Measurements from ENCODE around the gene CXCL8. TPM values are rescaled to one million over a fixed set of nuclear protein-coding genes. Genes with fewer than 3 reads are reported as not detected.
A peak's percentile ranks its signal among the peaks of the same experiment; 100 is the strongest.

CXCL8 gene
- total RNA-seq, 1 experiment from 2014 or later: 477 TPM

- no peaks in the 10 kb centered on the region for H3K9me2 ChIP-seq (replicated peaks; ENCODE audit: low read length)
Measured at GRCh38 chr4:73734530-73735001, 5.8 kb upstream of the CXCL8 start.

GRCh38 chr4:73735231-73735630, 5.1 kb upstream of the CXCL8 start:
- DNase-seq: peak; percentile 86

More at GRCh38 chr4:73734530-73735001, 5.8 kb upstream of the CXCL8 start:
- Histone ChIP-seq H3K27ac (ENCODE audit: low read length) (peak overlapping the region; percentile 79), H3K27me3 (ENCODE audit: low read length) (no peaks in the 10 kb centered on the region), H3K4me2 (ENCODE audit: low read length) (peak overlapping the region; percentile 61), H4K20me1 (ENCODE audit: low read length) (no peaks in the 10 kb centered on the region), H2AFZ (ENCODE audit: low read length) (0 out of 2 replicates have a peak overlapping the region, but pooled peaks have one; percentile 1), H3K4me3 (ENCODE audit: low read length) (peak overlapping the region; percentile 24; the same call in 1 of the 2 replicates), H3K9ac (ENCODE audit: low read length) (peak overlapping the region; percentile 46), H3K9me3 (ENCODE audit: low read length) (no peaks in the 10 kb centered on the region), H3K79me2 (ENCODE audit: low read length) (no peaks in the 10 kb centered on the region), H3F3A (ENCODE audit: low read length, unreplicated experiment) (peaks cover 11% of the 10 kb centered on the region), H3K4me1 (ENCODE audit: insufficient read depth, low read length) (peaks cover 52% of the 10 kb centered on the region), H3K36me3 (ENCODE audit: low read depth, low read length) (no peaks in the 10 kb centered on the region)
- intact Hi-C loops (cut with micrococcal nuclease): loop anchor here (10.0 kb wide), 1 partner anchor 370 kb away; no protein-coding TSS in a partner anchor
- ATAC-seq (peak; percentile 22), DNase-seq (peak; percentile 86)
- POLR2A ChIA-PET (ENCODE audit: unreplicated experiment): interaction anchor here (0.5 to 0.9 kb wide), 7 partner anchors 51 to 323 kb away, joined by 3 to 11 read pairs (median 4); partner anchors contain the start of gene CXCL6
- CTCF ChIA-PET: no interaction called here
- BruUV-seq (replicated peaks): TSS peak; percentile 87
- TF ChIP-seq EZH2phosphoT487 (IDR thresholded peaks at IDR 0.05; ENCODE audit: borderline replicate concordance, low read length): no peak
- no peak for TF ChIP-seq EZH2 (IDR thresholded peaks at IDR 0.05; ENCODE audit: low read length, unreplicated experiment)
- no peak for TF ChIP-seq CTCF (conservative IDR thresholded peaks at IDR 0.05; ENCODE audit: low read depth, low read length)

More at GRCh38 chr4:73735231-73735630, 5.1 kb upstream of the CXCL8 start:
- H3K9me2 ChIP-seq (replicated peaks; ENCODE audit: low read length): no peaks in the 10 kb centered on the region
- no peaks in the 10 kb centered on the region for H4K20me1 ChIP-seq (ENCODE audit: low read length)
- H3K4me1 ChIP-seq (ENCODE audit: insufficient read depth, low read length): peaks cover 51% of the 10 kb centered on the region
- H3K36me3 ChIP-seq (ENCODE audit: low read depth, low read length): no peaks in the 10 kb centered on the region
- H3K4me3 ChIP-seq (ENCODE audit: low read length): no peak overlapping the region
- peak; percentile 56 for ATAC-seq
- H3F3A ChIP-seq (ENCODE audit: low read length, unreplicated experiment): peaks cover 12% of the 10 kb centered on the region
- peak overlapping the region; percentile 12; the same call in 1 of the 2 replicates for H3K4me2 ChIP-seq (ENCODE audit: low read length)
- no peaks in the 10 kb centered on the region for H3K79me2 ChIP-seq (ENCODE audit: low read length)
- no peaks in the 10 kb centered on the region for H3K9me3 ChIP-seq (ENCODE audit: low read length)
- TSS peak; percentile 69 for BruUV-seq (replicated peaks)
- intact Hi-C loops (cut with micrococcal nuclease): loop anchor here (10.0 kb wide), 1 partner anchor 370 kb away; no protein-coding TSS in a partner anchor
- peak overlapping the region; percentile 46 for H3K9ac ChIP-seq (ENCODE audit: low read length)
- no peak for TF ChIP-seq EZH2phosphoT487 (IDR thresholded peaks at IDR 0.05; ENCODE audit: borderline replicate concordance, low read length)
- TF ChIP-seq CTCF (conservative IDR thresholded peaks at IDR 0.05; ENCODE audit: low read depth, low read length): no peak
- TF ChIP-seq EZH2 (IDR thresholded peaks at IDR 0.05; ENCODE audit: low read length, unreplicated experiment): no peak
- H3K27ac ChIP-seq (ENCODE audit: low read length): peak overlapping the region; percentile 79
- ChIA-PET POLR2A (ENCODE audit: unreplicated experiment) (interaction anchor here (0.5 to 0.9 kb wide), 8 partner anchors 48 to 322 kb away, joined by 3 to 11 read pairs (median 4); partner anchors contain the start of gene CXCL6), CTCF (no interaction called here)
- no peak overlapping the region for H2AFZ ChIP-seq (ENCODE audit: low read length)
- H3K27me3 ChIP-seq (ENCODE audit: low read length): no peaks in the 10 kb centered on the region
